ENCODE data around the gene WDHD1. TPM values are rescaled to one million over a fixed set of nuclear protein-coding genes. Genes with fewer than 3 reads are reported as not detected.
A peak's percentile ranks its signal among the peaks of the same experiment; 100 is the strongest.

Gene WDHD1
- total RNA-seq, 1 donor from 2014 or later: 10.0 TPM

DNA sequence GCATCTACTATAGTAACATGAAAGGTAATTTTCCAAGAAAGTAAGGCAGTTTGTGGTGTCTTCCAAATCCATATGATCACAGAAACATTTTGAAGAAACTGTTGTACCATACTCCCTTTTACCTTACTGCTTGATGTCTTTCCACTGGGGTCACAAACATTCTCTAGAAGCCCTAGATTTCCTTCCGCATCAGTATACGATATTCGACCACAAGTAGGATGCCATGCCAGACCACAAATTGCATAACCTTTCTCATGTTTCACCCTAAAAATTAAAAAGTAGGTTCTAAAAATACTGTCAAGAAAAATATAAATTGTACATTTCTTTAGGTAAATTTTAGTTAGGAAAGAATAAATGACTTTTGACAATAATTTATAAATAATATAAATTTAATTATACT lies 26.5 kb downstream of the WDHD1 start:
- no peak for TF ChIP-seq CTCF (IDR thresholded peaks at IDR 0.05; ENCODE audit: insufficient read depth, low read length, severe bottlenecking)
- Histone ChIP-seq H3K27me3 (ENCODE audit: control insufficient read depth, insufficient read depth, low read length) (no peaks in the 10 kb centered on the region), H3K4me3 (ENCODE audit: low read depth, low read length) (no peak overlapping the region), H3K36me3 (ENCODE audit: control insufficient read depth, insufficient read depth, low read length) (peaks cover 1% of the 10 kb centered on the region)
- DNase-seq (ENCODE audit: low read depth) (no peak), FAIRE-seq (no peak)

GRCh38 chr14:54985156-54985555 lies 41.7 kb downstream of the WDHD1 start:
- FAIRE-seq: no peak

DNA sequence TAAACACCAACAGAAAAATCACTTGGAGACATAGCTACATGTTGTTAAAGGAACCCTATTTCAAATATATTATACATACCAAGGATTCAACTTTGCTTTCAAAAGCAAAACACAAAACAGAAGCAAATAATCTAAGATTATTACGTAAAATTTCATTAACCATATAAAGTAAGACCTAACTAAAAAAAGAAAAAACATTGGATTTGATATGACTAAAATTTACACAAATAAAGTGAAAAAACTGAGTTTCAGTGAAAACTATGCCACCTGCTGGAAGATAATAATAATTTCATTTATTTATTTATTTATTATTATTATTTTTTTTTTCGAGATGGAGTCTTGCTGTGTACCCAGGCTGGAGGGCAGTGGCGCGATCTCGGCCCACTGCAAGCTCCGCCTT lies 45.2 kb downstream of the WDHD1 start:
- H3K36me3 ChIP-seq (ENCODE audit: control insufficient read depth, insufficient read depth, low read length): no peaks in the 10 kb centered on the region

More at GRCh38 chr14:54985156-54985555, 41.7 kb downstream of the WDHD1 start:
- no peak for TF ChIP-seq CTCF (IDR thresholded peaks at IDR 0.05; ENCODE audit: insufficient read depth, low read length, severe bottlenecking)
- Histone ChIP-seq H3K4me3 (ENCODE audit: low read depth, low read length) (no peak overlapping the region), H3K27me3 (ENCODE audit: control insufficient read depth, insufficient read depth, low read length) (no peaks in the 10 kb centered on the region), H3K36me3 (ENCODE audit: control insufficient read depth, insufficient read depth, low read length) (no peaks in the 10 kb centered on the region)
- DNase-seq (ENCODE audit: low read depth): peak; percentile 89

DNA sequence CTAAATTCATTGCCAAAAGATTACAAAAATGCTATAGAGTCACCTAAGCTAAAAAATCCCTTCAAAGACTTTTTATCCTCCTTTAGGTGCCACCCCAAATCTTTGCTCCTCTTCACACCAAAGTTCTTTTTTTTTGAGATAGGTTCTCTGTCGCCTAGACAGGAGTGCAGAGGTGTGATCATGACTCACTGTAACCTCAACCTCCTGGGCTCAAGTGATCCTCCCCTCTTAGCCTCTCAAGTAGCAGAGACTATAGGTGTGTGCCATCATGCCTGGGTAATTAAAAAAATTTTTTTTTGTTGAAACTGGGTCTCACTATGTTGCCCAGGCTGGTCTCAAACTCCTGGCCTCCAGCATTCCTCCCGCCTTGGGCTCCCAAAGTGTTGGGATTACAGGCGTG lies 47.9 kb downstream of the WDHD1 start:
- no peak for TF ChIP-seq CTCF (IDR thresholded peaks at IDR 0.05; ENCODE audit: insufficient read depth, low read length, severe bottlenecking)
- H3K4me3 ChIP-seq (ENCODE audit: low read depth, low read length): no peak overlapping the region
- FAIRE-seq: no peak
- no peak for DNase-seq (ENCODE audit: low read depth)
- no peaks in the 10 kb centered on the region for H3K27me3 ChIP-seq (ENCODE audit: control insufficient read depth, insufficient read depth, low read length)
- no peaks in the 10 kb centered on the region for H3K36me3 ChIP-seq (ENCODE audit: control insufficient read depth, insufficient read depth, low read length)

More for the DNA sequence above, 45.2 kb downstream of the WDHD1 start:
- DNase-seq (ENCODE audit: low read depth) (peak; percentile 12), FAIRE-seq (no peak)
- H3K27me3 ChIP-seq (ENCODE audit: control insufficient read depth, insufficient read depth, low read length): no peaks in the 10 kb centered on the region
- H3K4me3 ChIP-seq (ENCODE audit: low read depth, low read length): no peak overlapping the region
- peak; percentile 1 for TF ChIP-seq CTCF (IDR thresholded peaks at IDR 0.05; ENCODE audit: insufficient read depth, low read length, severe bottlenecking)

DNA sequence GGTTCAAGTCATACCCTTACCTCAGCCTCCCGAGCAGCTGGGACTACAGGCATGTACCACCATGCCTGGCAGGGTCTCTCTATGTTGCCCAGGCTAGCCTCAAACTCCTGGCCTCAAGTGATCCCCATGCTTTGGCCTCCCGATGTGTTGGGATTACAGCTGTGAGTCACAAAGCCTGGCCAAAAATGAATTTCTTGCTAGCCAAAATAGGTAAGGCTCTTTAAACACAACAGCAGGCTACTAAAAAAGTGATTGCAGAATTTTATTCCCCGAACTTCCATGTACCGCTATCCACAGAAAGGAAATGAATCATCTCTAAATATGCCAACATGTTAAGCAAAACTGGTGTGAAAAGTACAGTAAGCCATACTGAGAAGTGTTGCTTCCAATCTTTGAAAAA lies 50.6 kb downstream of the WDHD1 start:
- TF ChIP-seq CTCF (IDR thresholded peaks at IDR 0.05; ENCODE audit: insufficient read depth, low read length, severe bottlenecking): no peak

DNA sequence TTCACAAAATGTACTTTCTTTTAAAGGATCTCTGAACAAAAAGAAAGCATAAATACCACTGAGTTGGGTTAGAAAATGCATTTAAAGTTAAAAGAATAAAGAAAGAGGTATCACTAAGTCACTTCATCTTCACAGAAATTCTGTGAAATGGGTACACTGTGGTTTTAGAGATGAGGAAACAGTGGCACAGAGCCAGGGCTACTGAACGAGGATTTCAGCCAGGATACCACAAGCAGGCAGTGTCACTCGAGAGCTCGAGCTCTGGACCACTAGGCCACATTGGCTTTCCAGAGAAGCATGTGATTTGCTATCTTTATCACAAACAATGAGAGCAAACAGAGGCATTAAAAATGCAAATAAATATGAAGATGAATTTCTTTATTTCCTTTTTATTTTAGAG lies 51.0 kb downstream of the WDHD1 start:
- DNase-seq (ENCODE audit: low read depth) (no peak), FAIRE-seq (no peak)
- Histone ChIP-seq H3K36me3 (ENCODE audit: control insufficient read depth, insufficient read depth, low read length) (no peaks in the 10 kb centered on the region), H3K4me3 (ENCODE audit: low read depth, low read length) (no peak overlapping the region), H3K27me3 (ENCODE audit: control insufficient read depth, insufficient read depth, low read length) (no peaks in the 10 kb centered on the region)
- no peak for TF ChIP-seq CTCF (IDR thresholded peaks at IDR 0.05; ENCODE audit: insufficient read depth, low read length, severe bottlenecking)

More for the DNA sequence above, 50.6 kb downstream of the WDHD1 start:
- peak; percentile 69 for DNase-seq (ENCODE audit: low read depth)
- Histone ChIP-seq H3K36me3 (ENCODE audit: control insufficient read depth, insufficient read depth, low read length) (no peaks in the 10 kb centered on the region), H3K27me3 (ENCODE audit: control insufficient read depth, insufficient read depth, low read length) (no peaks in the 10 kb centered on the region), H3K4me3 (ENCODE audit: low read depth, low read length) (no peak overlapping the region)
- FAIRE-seq: no peak

All from bronchial epithelial cell (primary cell).